Neuronal stem cell (in vitro differentiated cells): ENCODE data around the gene SULF2.

ENCODE experiments used
- DNase-seq: peaks from one replicate; pipeline ENCODE4 v3.0.0-alpha.2; 2013; ENCODE audit warnings: low spot score
- H2AFZ ChIP-seq: one replicate; pipeline ENCODE4 v1.6.1; 2013; ENCODE audit warnings: mild to moderate bottlenecking, low read length, inconsistent platforms
- H2AK5ac ChIP-seq: 2 replicates; pipeline ENCODE4 v1.6.1; 2013; ENCODE audit warnings: low read depth, mild to moderate bottlenecking, inconsistent platforms, low read length, moderate library complexity, mixed read lengths
- H2BK120ac ChIP-seq: 2 replicates; pipeline ENCODE4 v1.6.1; 2013; ENCODE audit warnings: low read depth, mild to moderate bottlenecking, inconsistent platforms, low read length, moderate library complexity, mixed read lengths
- H2BK12ac ChIP-seq: one replicate; pipeline ENCODE4 v1.6.1; 2013; ENCODE audit warnings: low read length, inconsistent platforms
- H2BK15ac ChIP-seq: 2 replicates; pipeline ENCODE4 v1.6.1; 2013; ENCODE audit warnings: mild to moderate bottlenecking, low read length, inconsistent platforms, mixed read lengths
- H2BK5ac ChIP-seq: one replicate; pipeline ENCODE4 v1.6.1; 2013; ENCODE audit warnings: inconsistent platforms, mild to moderate bottlenecking, low read length, moderate library complexity
- H3K14ac ChIP-seq: one replicate; pipeline ENCODE4 v1.6.1; 2013; ENCODE audit warnings: low read length, inconsistent platforms
- H3K18ac ChIP-seq: 2 replicates; pipeline ENCODE4 v1.6.1; 2013; ENCODE audit warnings: low read length, inconsistent platforms
- H3K23ac ChIP-seq: 2 replicates; pipeline ENCODE4 v1.6.1; 2013; ENCODE audit warnings: low read depth, mild to moderate bottlenecking, mixed read lengths, low read length, inconsistent platforms; ENCODE audit not compliant: poor library complexity
- H3K27ac ChIP-seq: replicated peaks from 3 replicates; pipeline ENCODE4 v1.5.1; 2013; ENCODE audit warnings: low read length, inconsistent platforms
- H3K27me3 ChIP-seq, 3 experiments: 2 replicates each; pipeline ENCODE4 v1.6.1; 2013; ENCODE audit warnings: low read length in 3 of 3, mild to moderate bottlenecking in 2 of 3, inconsistent platforms in 1 of 3, low read depth in 1 of 3, mixed read lengths in 1 of 3, moderate library complexity in 1 of 3; ENCODE audit not compliant: control insufficient read depth in 3 of 3, insufficient read depth in 3 of 3
- H3K36me3 ChIP-seq, 2 donors: replicated peaks in 1 of 2; 2 replicates each; pipeline ENCODE4 v1.6.1; 2013; ENCODE audit warnings: low read length in 2 of 2; ENCODE audit not compliant: control insufficient read depth in 2 of 2, insufficient read depth in 2 of 2
- H3K4ac ChIP-seq: 2 replicates; pipeline ENCODE4 v1.6.1; 2013; ENCODE audit warnings: inconsistent platforms, mild to moderate bottlenecking, low read length, moderate library complexity
- H3K4me1 ChIP-seq, 2 donors: 1 replicate in 1 of 2; 2 replicates in 1 of 2; pipeline ENCODE4 v1.6.1; 2013; ENCODE audit warnings: low read length in 2 of 2, low read depth in 1 of 2; ENCODE audit not compliant: control insufficient read depth in 2 of 2, insufficient read depth in 1 of 2
- H3K4me2 ChIP-seq: one replicate; pipeline ENCODE4 v1.6.1; 2013; ENCODE audit warnings: mild to moderate bottlenecking, low read length, inconsistent platforms; ENCODE audit not compliant: insufficient read depth, poor library complexity, severe bottlenecking
- H3K4me3 ChIP-seq, 2 donors: 2 replicates each; pipeline ENCODE4 v1.5.1; 2013; ENCODE audit warnings: low read length in 2 of 2, mild to moderate bottlenecking in 2 of 2, inconsistent platforms in 1 of 2, moderate library complexity in 1 of 2
- H3K79me1 ChIP-seq: one replicate; pipeline ENCODE4 v1.6.1; 2013; ENCODE audit warnings: low read depth, mild to moderate bottlenecking, inconsistent platforms, low read length, moderate library complexity
- H3K9ac ChIP-seq: one replicate; pipeline ENCODE4 v1.6.1; 2013; ENCODE audit warnings: mild to moderate bottlenecking, low read depth, low read length, inconsistent platforms; ENCODE audit not compliant: poor library complexity
- H3K9me3 ChIP-seq, 2 donors: replicated peaks in 1 of 2; 2 replicates each; pipeline versions ENCODE3 to v1.6.1; 2013; ENCODE audit warnings: low read length in 2 of 2, mild to moderate bottlenecking in 2 of 2, inconsistent platforms in 1 of 2, low read depth in 1 of 2, mixed read lengths in 1 of 2, moderate library complexity in 1 of 2; ENCODE audit not compliant: control insufficient read depth in 2 of 2, insufficient read depth in 1 of 2
- H4K8ac ChIP-seq: one replicate; pipeline ENCODE4 v1.6.1; 2013; ENCODE audit warnings: low read depth, mild to moderate bottlenecking, inconsistent platforms, low read length, moderate library complexity
- H4K91ac ChIP-seq: one replicate; pipeline ENCODE4 v1.6.1; 2013; ENCODE audit warnings: low read length, low read depth, mild to moderate bottlenecking, inconsistent platforms; ENCODE audit not compliant: poor library complexity
- WGBS, 2 donors: extraction: QIAGEN DNeasy Blood & Tissue Kit; methylation state at CpG; one replicate each; pipeline ENCODE4 v1.1.7; 2013; ENCODE audit warnings: missing lambda C conversion rate in 2 of 2, mixed read lengths in 1 of 2; ENCODE audit not compliant: insufficient read length in 2 of 2, insufficient replicate concordance in 1 of 2; ENCODE audit errors: extremely low coverage in 2 of 2; 5-methylcytosine and 5-hydroxymethylcytosine counted together

The SULF2 gene

DNA sequence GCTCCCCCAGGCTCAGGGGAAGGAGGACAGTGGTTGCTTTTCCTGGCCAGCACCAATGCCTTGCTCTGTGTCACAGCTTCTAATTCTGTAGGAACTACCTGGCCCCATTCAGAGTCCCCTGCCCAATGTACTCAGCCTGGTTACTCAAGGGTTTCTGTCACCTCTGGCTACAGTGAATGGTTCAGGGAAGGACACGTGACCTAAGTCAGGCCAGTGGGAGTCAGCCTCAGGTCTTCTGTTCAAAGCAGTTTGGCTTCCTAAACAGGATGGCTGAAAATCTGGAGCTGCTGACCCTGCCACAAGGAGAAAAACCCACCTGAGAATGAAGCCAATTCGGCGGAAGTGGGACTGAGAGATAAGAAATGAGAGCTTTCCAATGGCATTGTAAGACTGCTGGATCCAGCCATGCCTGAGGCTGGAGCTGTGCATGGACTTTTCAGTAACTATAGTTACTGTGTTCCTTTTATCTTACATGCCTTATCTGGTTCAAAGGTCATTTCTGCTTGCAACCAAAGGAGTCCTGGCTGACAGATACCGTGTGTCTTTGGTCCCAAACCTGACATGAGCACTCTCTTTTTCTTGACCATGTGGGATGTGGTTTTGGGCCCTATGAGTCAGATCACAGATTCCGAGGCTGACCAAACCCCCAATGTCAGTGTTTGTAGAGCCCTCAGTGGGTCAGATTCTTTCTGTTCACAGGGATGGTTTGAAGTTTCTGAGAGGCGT lies 104.3 kb downstream of the SULF2 start:
- H3K18ac ChIP-seq = no peak overlapping the region
- no peak overlapping the region for H3K14ac ChIP-seq
- H2BK120ac ChIP-seq = no peak overlapping the region
- no peak overlapping the region for H3K4me2 ChIP-seq
- no peak for DNase-seq
- no peak overlapping the region for H2AK5ac ChIP-seq
- H2AFZ ChIP-seq = no peak overlapping the region
- no peak overlapping the region for H4K8ac ChIP-seq
- no CpG with 5 or more reads among the region's 6 CpGs for WGBS, 2 donors
- peaks cover 5 to 28% of the 10 kb centered on the region in 2 donors for H3K36me3 ChIP-seq
- H3K4me3 ChIP-seq = peak overlapping the region in 1 of 2 donors; percentile 14
- no peak overlapping the region for H4K91ac ChIP-seq
- H3K9ac ChIP-seq = no peak overlapping the region
- no peak overlapping the region for H3K23ac ChIP-seq
- no peak overlapping the region for H3K4ac ChIP-seq
- H3K27ac ChIP-seq = no peak overlapping the region
- no peaks in the 10 kb centered on the region for H3K79me1 ChIP-seq
- H3K4me1 ChIP-seq = no peaks in the 10 kb centered on the region
- no peaks in the 10 kb centered on the region for H3K9me3 ChIP-seq
- no peak overlapping the region for H2BK5ac ChIP-seq
- no peak overlapping the region for H2BK15ac ChIP-seq
- no peaks in the 10 kb centered on the region for H3K27me3 ChIP-seq
- H2BK12ac ChIP-seq = no peak overlapping the region

GRCh38 chr20:47679462-47679861 lies 105.8 kb downstream of the SULF2 start:
- Histone ChIP-seq H3K27ac (no peak overlapping the region), H3K79me1 (no peaks in the 10 kb centered on the region), H3K4me1 (no peaks in the 10 kb centered on the region), H3K36me3 (peaks cover 5 to 25% of the 10 kb centered on the region in 2 donors), H3K4me2 (no peak overlapping the region), H3K4ac (no peak overlapping the region), H4K91ac (no peak overlapping the region), H3K23ac (no peak overlapping the region), H2BK120ac (no peak overlapping the region), H3K18ac (no peak overlapping the region), H2AK5ac (no peak overlapping the region), H2AFZ (no peak overlapping the region), H2BK12ac (no peak overlapping the region), H3K9me3 (no peaks in the 10 kb centered on the region), H4K8ac (no peak overlapping the region), H3K4me3 (no peak overlapping the region), H2BK15ac (no peak overlapping the region), H3K14ac (no peak overlapping the region), H3K27me3 (no peaks in the 10 kb centered on the region), H3K9ac (no peak overlapping the region), H2BK5ac (no peak overlapping the region)
- no CpG with 5 or more reads among the region's 4 CpGs for whole genome bisulfite sequencing, 2 donors
- DNase-seq = no peak

DNA sequence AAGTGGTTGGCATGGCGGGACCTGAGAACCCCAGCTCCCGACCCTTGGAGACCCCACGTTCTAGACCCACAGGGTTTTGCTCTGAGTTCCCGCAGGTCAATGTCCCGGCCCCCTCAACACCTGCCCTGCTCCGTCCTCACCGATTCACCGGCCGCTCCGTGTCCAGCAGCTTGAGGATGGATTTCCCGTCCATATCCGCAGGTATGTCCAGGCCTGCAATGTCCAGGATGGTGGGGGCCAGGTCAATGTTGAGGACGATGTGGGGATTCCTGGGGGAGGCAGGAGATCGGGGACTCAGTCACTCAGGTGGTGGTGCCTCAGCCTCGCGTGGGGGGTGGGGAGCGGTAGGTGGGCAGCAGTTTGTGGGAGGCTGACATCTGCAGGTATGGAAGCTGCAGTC lies 106.7 kb downstream of the SULF2 start:
- Histone ChIP-seq H4K91ac (no peak overlapping the region), H2BK15ac (no peak overlapping the region), H2BK120ac (no peak overlapping the region), H2BK5ac (peak overlapping the region; percentile 19), H3K9me3 (no peaks in the 10 kb centered on the region), H3K36me3 (peaks cover 5 to 21% of the 10 kb centered on the region in 2 donors), H3K4me2 (no peak overlapping the region), H3K27ac (no peak overlapping the region), H3K18ac (peak overlapping the region; percentile 15), H3K79me1 (no peaks in the 10 kb centered on the region), H4K8ac (no peak overlapping the region), H3K4me1 (no peaks in the 10 kb centered on the region), H3K4ac (no peak overlapping the region), H2AFZ (no peak overlapping the region), H3K9ac (peak overlapping the region; percentile 53), H2BK12ac (peak overlapping the region; percentile 33), H3K27me3 (no peaks in the 10 kb centered on the region), H2AK5ac (peak overlapping the region; percentile 34), H3K23ac (no peak overlapping the region), H3K14ac (no peak overlapping the region), H3K4me3 (no peak overlapping the region)
- DNase-seq = no peak
- no CpG with 5 or more reads among the region's 17 CpGs for WGBS, 2 donors

DNA sequence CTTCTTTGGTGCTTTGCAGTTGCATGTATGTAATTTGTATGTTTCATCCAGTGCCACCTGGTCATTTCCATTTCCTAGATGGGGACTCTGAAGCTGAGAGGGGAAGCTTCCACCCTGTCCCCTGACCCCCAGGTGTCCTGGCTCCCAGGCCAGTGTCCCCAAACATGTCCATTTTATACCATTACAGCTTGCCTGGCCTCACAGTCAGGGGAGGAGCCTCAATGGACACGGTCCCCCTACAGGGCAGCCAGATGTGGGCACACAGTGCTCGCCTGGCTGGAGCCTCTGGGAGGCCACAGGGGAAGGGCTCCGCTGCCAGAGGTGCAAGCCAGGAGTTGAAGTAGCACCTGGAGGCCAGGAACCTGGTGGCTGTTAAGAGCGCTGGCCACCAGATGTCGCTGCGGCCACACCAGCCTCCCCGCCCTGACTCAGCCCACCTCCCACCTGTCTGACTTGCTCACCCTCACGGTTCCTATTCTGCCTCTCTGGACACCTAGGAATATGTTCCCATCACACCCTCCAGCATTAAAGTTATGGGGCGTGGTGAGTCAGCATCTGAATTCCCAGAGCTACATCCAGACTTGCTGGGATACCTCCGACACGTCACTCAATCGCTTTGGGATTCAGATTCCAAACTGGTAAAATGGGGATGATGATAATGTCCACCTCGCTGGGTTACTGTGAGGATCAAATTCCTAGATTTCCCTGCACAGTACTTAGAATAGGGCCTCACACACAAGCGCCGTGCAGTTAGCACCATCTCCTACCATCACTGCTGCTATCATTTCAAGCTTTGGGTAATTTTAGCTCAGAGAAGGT lies 107.4 kb downstream of the SULF2 start:
- H2BK15ac ChIP-seq = no peak overlapping the region
- H2AFZ ChIP-seq = no peak overlapping the region
- no peaks in the 10 kb centered on the region for H3K79me1 ChIP-seq
- H3K4me2 ChIP-seq = no peak overlapping the region
- no peak overlapping the region for H3K18ac ChIP-seq
- peak overlapping the region; percentile 19 for H2BK5ac ChIP-seq
- no peak overlapping the region for H2BK120ac ChIP-seq
- H3K9me3 ChIP-seq = no peaks in the 10 kb centered on the region
- H3K27ac ChIP-seq = no peak overlapping the region
- H3K27me3 ChIP-seq = no peaks in the 10 kb centered on the region
- no CpG with 5 or more reads among the region's 15 CpGs for WGBS, 2 donors
- H3K4me1 ChIP-seq = no peaks in the 10 kb centered on the region
- no peak overlapping the region for H3K4me3 ChIP-seq
- no peak overlapping the region for H3K4ac ChIP-seq
- H2BK12ac ChIP-seq = no peak overlapping the region
- no peak overlapping the region for H2AK5ac ChIP-seq
- H4K8ac ChIP-seq = no peak overlapping the region
- H3K23ac ChIP-seq = no peak overlapping the region
- H4K91ac ChIP-seq = no peak overlapping the region
- H3K14ac ChIP-seq = no peak overlapping the region
- no peak overlapping the region for H3K9ac ChIP-seq
- H3K36me3 ChIP-seq = peaks cover 3 to 16% of the 10 kb centered on the region in 2 donors
- DNase-seq = peak; percentile 47
